IMR-90 (cell line): ENCODE results near the gene NGEF. TPM values are rescaled to one million over a fixed set of nuclear protein-coding genes. Genes with fewer than 3 reads are reported as not detected.

ENCODE experiments used
- ATAC-seq: fragments of 200-7000 bp; cut with Tn5 transposase; 2 replicates; pipeline ENCODE4 v1.9.1; 2020; ENCODE audit warnings: low read depth, mild to moderate bottlenecking, moderate library complexity
- BruUV-seq: library from RNA; stranded (reverse); fragments of 400-500 nt; replicated peaks from 2 replicates; lab custom pipeline; 2021; lab: Mats Ljungman, UMichigan
- CTCF ChIA-PET: fragments of 300-600 bp; formaldehyde crosslinking; extraction: SDS; loops from one replicate; lab custom pipeline; 2021; ENCODE audit warnings: antibody characterized with exemption; lab: Yijun Ruan, JAX
- POLR2A ChIA-PET: fragments of 300-600 bp; sonication (Branson Sonifier 250); formaldehyde crosslinking; loops from one replicate; lab custom pipeline; 2022; ENCODE audit warnings: antibody characterized with exemption; ENCODE audit not compliant: unreplicated experiment; lab: Charles Lee
- DNase-seq: peaks from one replicate; pipeline ENCODE4 v3.0.0; 2013
- H2AFZ ChIP-seq: replicated peaks from 2 replicates; pipeline ENCODE3; 2013; ENCODE audit warnings: low read length, mild to moderate bottlenecking; ENCODE audit not compliant: poor library complexity
- H2AK5ac ChIP-seq: 2 replicates; pipeline ENCODE4 v1.6.1; 2013; ENCODE audit warnings: low read depth, low read length, inconsistent platforms
- H2AK9ac ChIP-seq: replicated peaks from 2 replicates; pipeline ENCODE3; 2013; ENCODE audit warnings: mild to moderate bottlenecking, low read depth, low read length, moderate library complexity; ENCODE audit not compliant: poor library complexity
- H2BK120ac ChIP-seq: 2 replicates; pipeline ENCODE4 v1.6.1; 2013; ENCODE audit warnings: low read depth, low read length, inconsistent platforms
- H2BK15ac ChIP-seq: 3 replicates; pipeline ENCODE4 v1.6.1; 2013; ENCODE audit warnings: low read depth, low read length, inconsistent platforms
- H2BK20ac ChIP-seq: 2 replicates; pipeline ENCODE4 v1.6.1; 2013; ENCODE audit warnings: low read depth, mild to moderate bottlenecking, inconsistent platforms, low read length, moderate library complexity
- H2BK5ac ChIP-seq: 2 replicates; pipeline ENCODE4 v1.6.1; 2013; ENCODE audit warnings: mild to moderate bottlenecking, low read depth, low read length, inconsistent platforms; ENCODE audit not compliant: poor library complexity, severe bottlenecking
- H3K14ac ChIP-seq: replicated peaks from 2 replicates; pipeline ENCODE4 v1.6.1; 2013; ENCODE audit warnings: low read depth, low read length, inconsistent platforms
- H3K18ac ChIP-seq: 2 replicates; pipeline ENCODE4 v1.6.1; 2013; ENCODE audit warnings: low read depth, low read length, control low read depth
- H3K23ac ChIP-seq: 2 replicates; pipeline ENCODE4 v1.6.1; 2013; ENCODE audit warnings: low read depth, low read length, inconsistent platforms
- H3K27ac ChIP-seq: 2 replicates; pipeline ENCODE4 v1.5.1; 2013; ENCODE audit warnings: mild to moderate bottlenecking, control low read depth, low read length; ENCODE audit not compliant: insufficient read depth
- H3K27me3 ChIP-seq: 2 replicates; pipeline ENCODE4 v1.6.1; 2013; ENCODE audit warnings: low read length; ENCODE audit not compliant: control insufficient read depth, insufficient read depth
- H3K36me3 ChIP-seq: 2 replicates; pipeline ENCODE4 v1.6.1; 2013; ENCODE audit warnings: low read length, mixed read lengths; ENCODE audit not compliant: control insufficient read depth, insufficient read depth
- H3K4ac ChIP-seq: 2 replicates; pipeline ENCODE4 v1.6.1; 2013; ENCODE audit warnings: low read depth, low read length, inconsistent platforms
- H3K4me1 ChIP-seq: 2 replicates; pipeline ENCODE4 v1.6.1; 2013; ENCODE audit warnings: low read length, mixed read lengths; ENCODE audit not compliant: control insufficient read depth, insufficient read depth
- H3K4me2 ChIP-seq: 2 replicates; pipeline ENCODE4 v1.6.1; 2013; ENCODE audit warnings: low read depth, mild to moderate bottlenecking, control low read depth, low read length, moderate library complexity
- H3K4me3 ChIP-seq: 2 replicates; pipeline ENCODE4 v1.5.1; 2013; ENCODE audit warnings: low read depth, mild to moderate bottlenecking, control low read depth, low read length, moderate library complexity; ENCODE audit not compliant: insufficient read depth
- H3K56ac ChIP-seq: 2 replicates; pipeline ENCODE4 v1.6.1; 2013; ENCODE audit warnings: low read length, inconsistent platforms; ENCODE audit not compliant: insufficient read depth; ENCODE audit errors: extremely low read depth
- H3K79me1 ChIP-seq, 2 experiments: 2 replicates each; pipeline ENCODE4 v1.6.1; 2013; ENCODE audit warnings: low read length in 2 of 2, inconsistent platforms in 1 of 2, low read depth in 1 of 2
- H3K9ac ChIP-seq: 2 replicates; pipeline ENCODE4 v1.6.1; 2013; ENCODE audit warnings: low read depth, low read length, control low read depth
- H3K9me1 ChIP-seq: 2 replicates; pipeline ENCODE4 v1.6.1; 2013; ENCODE audit warnings: low read length, inconsistent platforms; ENCODE audit not compliant: insufficient read depth
- H3K9me3 ChIP-seq: 2 replicates; pipeline ENCODE4 v1.6.1; 2013; ENCODE audit warnings: low read length; ENCODE audit not compliant: control insufficient read depth, insufficient read depth
- H4K20me1 ChIP-seq: 2 replicates; pipeline ENCODE4 v1.6.1; 2013; ENCODE audit warnings: low read length, inconsistent platforms; ENCODE audit not compliant: insufficient read depth
- H4K5ac ChIP-seq: 2 replicates; pipeline ENCODE4 v1.6.1; 2013; ENCODE audit warnings: mild to moderate bottlenecking, low read depth, low read length, control low read depth
- H4K8ac ChIP-seq, 2 experiments: 2 replicates each; pipeline ENCODE4 v1.6.1; 2013; ENCODE audit warnings: low read depth in 2 of 2, low read length in 2 of 2, control low read depth in 1 of 2, inconsistent platforms in 1 of 2
- H4K91ac ChIP-seq: 2 replicates; pipeline ENCODE4 v1.6.1; 2013; ENCODE audit warnings: low read depth, low read length, inconsistent platforms; ENCODE audit not compliant: insufficient read depth
- BHLHE40 ChIP-seq: fragments of 150-350 bp; IDR thresholded peaks from 2 replicates; pipeline ENCODE4 v1.6.1; 2016; ENCODE audit warnings: mild to moderate bottlenecking, low read depth, low read length
- CEBPB ChIP-seq: IDR thresholded peaks from 2 replicates; pipeline ENCODE4 v1.6.1; 2012; ENCODE audit warnings: low read depth, low read length, improper control_type of control experiment
- CHD1 ChIP-seq: IDR thresholded peaks from 2 replicates; pipeline ENCODE4 v1.6.1; 2012; ENCODE audit warnings: low read depth, low read length, improper control_type of control experiment
- CTCF ChIP-seq: conservative IDR thresholded peaks from 2 replicates; pipeline ENCODE4 v1.5.1; 2012; ENCODE audit warnings: mild to moderate bottlenecking, low read depth, low read length, improper control_type of control experiment
- ELK1 ChIP-seq: fragments of 150-350 bp; IDR thresholded peaks from 2 replicates; pipeline ENCODE4 v1.6.1; 2016; ENCODE audit warnings: low read depth, mild to moderate bottlenecking, low read length, moderate library complexity, borderline replicate concordance
- FOS ChIP-seq: fragments of 150-350 bp; IDR thresholded peaks from 2 replicates; pipeline ENCODE4 v1.6.1; 2016; ENCODE audit warnings: low read depth, low read length
- MAFK ChIP-seq: IDR thresholded peaks from 2 replicates; pipeline ENCODE4 v1.6.1; 2012; ENCODE audit warnings: low read depth, low read length, improper control_type of control experiment
- MAZ ChIP-seq: IDR thresholded peaks from 2 replicates; pipeline ENCODE4 v1.6.1; 2012; ENCODE audit warnings: low read depth, mild to moderate bottlenecking, low read length, improper control_type of control experiment, moderate library complexity, borderline replicate concordance
- MXI1 ChIP-seq: IDR thresholded peaks from 2 replicates; pipeline ENCODE4 v1.6.1; 2012; ENCODE audit warnings: low read depth, mild to moderate bottlenecking, low read length, moderate library complexity, borderline replicate concordance
- NFE2L2 ChIP-seq: fragments of 150-350 bp; IDR thresholded peaks from 2 replicates; pipeline ENCODE4 v1.6.1; 2016; ENCODE audit warnings: low read depth, mild to moderate bottlenecking, low read length
- POLR2A ChIP-seq: IDR thresholded peaks from 2 replicates; pipeline ENCODE4 v1.6.1; 2012; ENCODE audit warnings: mild to moderate bottlenecking, low read depth, low read length
- RAD21 ChIP-seq: IDR thresholded peaks from 2 replicates; pipeline ENCODE4 v1.6.1; 2012; ENCODE audit warnings: low read length, improper control_type of control experiment
- RCOR1 ChIP-seq: IDR thresholded peaks from 2 replicates; pipeline ENCODE4 v1.6.1; 2012; ENCODE audit warnings: mild to moderate bottlenecking, low read length, improper control_type of control experiment; ENCODE audit not compliant: insufficient replicate concordance
- RFX5 ChIP-seq: IDR thresholded peaks from 2 replicates; pipeline ENCODE4 v1.8.0; 2012; ENCODE audit warnings: low read depth, mild to moderate bottlenecking, low read length, moderate library complexity
- SMC3 ChIP-seq: fragments of 150-350 bp; IDR thresholded peaks from 2 replicates; pipeline ENCODE4 v1.6.1; 2016; ENCODE audit warnings: low read depth, mild to moderate bottlenecking, antibody characterized with exemption, low read length, moderate library complexity
- USF2 ChIP-seq: fragments of 150-350 bp; IDR thresholded peaks from 2 replicates; pipeline ENCODE4 v1.6.1; 2017; ENCODE audit warnings: mild to moderate bottlenecking, antibody characterized with exemption, low read length, low read depth
- WGBS, 2 experiments: methylation state at CpG; one replicate each; pipeline versions ENCODE4 v1.1.5 to v1.1.7; 2013; ENCODE audit warnings: missing lambda C conversion rate in 2 of 2; ENCODE audit not compliant: insufficient read length in 1 of 2; ENCODE audit errors: extremely low coverage in 2 of 2; 5-methylcytosine and 5-hydroxymethylcytosine counted together
- dilution Hi-C: fragments of 300-500 bp; cut with HindIII; formaldehyde crosslinking; loops from one replicate; pipeline ENCODE4 v1.14.3; 2018; ENCODE audit warnings: low sequenced_read_pairs; ENCODE audit not compliant: unreplicated experiment
- in situ Hi-C: fragments of 300-500 bp; cut with MboI; formaldehyde crosslinking; loops from 3 replicates; pipeline ENCODE4 v1.14.3; 2019; ENCODE audit warnings: low sequenced_read_pairs, inconsistent platforms, mixed read lengths
- intact Hi-C: fragments of 100-400 bp; cut with micrococcal nuclease; formaldehyde crosslinking; loops from 2 replicates; pipeline ENCODE4 v1.10.0; 2022
- polyA plus RNA-seq, 3 experiments: library from polyadenylated mRNA; depleted of rRNA; stranded (reverse); fragments of >200 nt; gene quantifications; 2 replicates each; pipeline ENCODE4 v1.2.3, GENCODE V29; 2012; ENCODE audit warnings: low replicate concordance in 1 of 3
- total RNA-seq: library from RNA; depleted of rRNA; stranded (reverse); fragments of >200 nt; gene quantifications from 2 replicates; pipeline ENCODE4 v1.2.3, GENCODE V29; 2012

The NGEF gene
- total and polyA plus RNA-seq, 2 of the 4 experiments (the other 2 are of a cell fraction) = 1.1 to 1.7 TPM

GRCh38 chr2:233011702-233012131 lies 1.3 kb downstream of the NGEF start:
- Histone ChIP-seq H3K9me3 (no peaks in the 10 kb centered on the region), H4K8ac (no peak overlapping the region), H2BK15ac (no peak overlapping the region), H3K4me2 (no peak overlapping the region), H2AK9ac (no peak overlapping the region), H2BK120ac (no peak overlapping the region), H3K27me3 (peaks cover 6% of the 10 kb centered on the region; the same call in 1 of the 2 replicates), H3K4ac (no peak overlapping the region), H4K20me1 (no peaks in the 10 kb centered on the region), H3K4me1 (no peaks in the 10 kb centered on the region), H3K56ac (no peak overlapping the region), H3K4me3 (no peak overlapping the region), H3K18ac (no peak overlapping the region), H3K79me1 (no peaks in the 10 kb centered on the region), H2BK5ac (no peak overlapping the region), H3K27ac (no peak overlapping the region), H4K5ac (no peak overlapping the region), H4K91ac (no peak overlapping the region), H3K36me3 (no peaks in the 10 kb centered on the region), H2AK5ac (no peak overlapping the region), H2AFZ (no peak overlapping the region), H2BK20ac (no peak overlapping the region), H3K23ac (no peak overlapping the region), H3K14ac (no peak overlapping the region), H3K9me1 (no peaks in the 10 kb centered on the region), H3K9ac (no peak overlapping the region)
- dilution Hi-C loops (no loop called here), in situ Hi-C loops (no loop called here), intact Hi-C loops (no loop called here)
- TF ChIP-seq POLR2A (no peak), NFE2L2 (no peak), USF2 (no peak), CHD1 (no peak), CTCF (no peak), MXI1 (no peak), ELK1 (no peak), SMC3 (no peak), BHLHE40 (no peak), CEBPB (no peak), FOS (no peak), MAZ (no peak), RFX5 (no peak), RAD21 (no peak), MAFK (no peak), RCOR1 (no peak)
- BruUV-seq = no TSS peak
- ATAC-seq (no peak), DNase-seq (no peak)
- CTCF ChIA-PET = no interaction called here
- POLR2A ChIA-PET = no interaction called here
- 100% methylated on average over 1 of the region's 1 CpG; no CpG with 5 or more reads in 1 of the 2 experiments for WGBS, 2 experiments
